ENCODE results near the gene CRHR2.

DNA sequence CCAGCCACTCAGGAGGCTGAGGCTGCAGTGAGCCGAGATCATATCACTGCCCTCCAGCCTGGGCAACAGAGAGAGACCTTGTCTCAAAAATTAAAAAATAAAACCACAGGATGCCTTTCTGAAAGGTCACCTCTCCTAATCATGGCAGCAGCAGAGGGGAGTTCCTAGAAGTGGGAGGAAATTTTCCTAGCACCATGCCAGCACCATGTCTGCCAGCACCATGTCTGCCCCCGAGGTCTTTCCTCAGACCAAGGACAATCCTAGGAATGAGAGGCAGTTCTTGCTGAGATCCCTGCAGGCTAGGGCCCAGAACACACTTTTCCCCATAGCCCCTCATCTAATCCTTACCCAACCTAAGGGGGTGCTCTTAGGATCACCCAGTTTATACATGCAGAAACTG, 47.4 kb upstream of the CRHR2 start:
- TF ChIP-seq, protein P1, sequence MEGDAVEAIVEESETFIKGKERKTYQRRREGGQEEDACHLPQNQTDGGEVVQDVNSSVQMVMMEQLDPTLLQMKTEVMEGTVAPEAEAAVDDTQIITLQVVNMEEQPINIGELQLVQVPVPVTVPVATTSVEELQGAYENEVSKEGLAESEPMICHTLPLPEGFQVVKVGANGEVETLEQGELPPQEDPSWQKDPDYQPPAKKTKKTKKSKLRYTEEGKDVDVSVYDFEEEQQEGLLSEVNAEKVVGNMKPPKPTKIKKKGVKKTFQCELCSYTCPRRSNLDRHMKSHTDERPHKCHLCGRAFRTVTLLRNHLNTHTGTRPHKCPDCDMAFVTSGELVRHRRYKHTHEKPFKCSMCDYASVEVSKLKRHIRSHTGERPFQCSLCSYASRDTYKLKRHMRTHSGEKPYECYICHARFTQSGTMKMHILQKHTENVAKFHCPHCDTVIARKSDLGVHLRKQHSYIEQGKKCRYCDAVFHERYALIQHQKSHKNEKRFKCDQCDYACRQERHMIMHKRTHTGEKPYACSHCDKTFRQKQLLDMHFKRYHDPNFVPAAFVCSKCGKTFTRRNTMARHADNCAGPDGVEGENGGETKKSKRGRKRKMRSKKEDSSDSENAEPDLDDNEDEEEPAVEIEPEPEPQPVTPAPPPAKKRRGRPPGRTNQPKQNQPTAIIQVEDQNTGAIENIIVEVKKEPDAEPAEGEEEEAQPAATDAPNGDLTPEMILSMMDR (IDR thresholded peaks at IDR 0.05): no peak
- no peak for TF ChIP-seq POLR2A (IDR thresholded peaks at IDR 0.05)
- TF ChIP-seq POLR2AphosphoS5 (IDR thresholded peaks at IDR 0.05): no peak
